H9 (cell line): Measurements from ENCODE around the gene VIM. TPM values are rescaled to one million over a fixed set of nuclear protein-coding genes. Genes with fewer than 3 reads are reported as not detected.

ENCODE experiments used
- DNase-seq: peaks from one replicate; pipeline ENCODE4 v3.0.0-alpha.2; 2017
- H2AFZ ChIP-seq: one replicate; pipeline ENCODE4 v1.6.1; 2013; ENCODE audit warnings: mild to moderate bottlenecking, low read length, control low read depth, moderate library complexity
- H2AK5ac ChIP-seq: 2 replicates; pipeline ENCODE4 v1.6.1; 2013; ENCODE audit warnings: low read length, control low read depth, mixed read lengths; ENCODE audit not compliant: insufficient read length
- H2BK120ac ChIP-seq: one replicate; pipeline ENCODE4 v1.6.1; 2013; ENCODE audit warnings: low read depth, mild to moderate bottlenecking, low read length, control low read depth, inconsistent platforms; ENCODE audit not compliant: poor library complexity, severe bottlenecking
- H2BK12ac ChIP-seq: 2 replicates; pipeline ENCODE4 v1.6.1; 2013; ENCODE audit warnings: low read length, control low read depth, mixed read lengths, low read depth; ENCODE audit not compliant: insufficient read length
- H2BK15ac ChIP-seq: 2 replicates; pipeline ENCODE4 v1.6.1; 2013; ENCODE audit warnings: low read depth, low read length, control low read depth
- H2BK20ac ChIP-seq: one replicate; pipeline ENCODE4 v1.6.1; 2013; ENCODE audit warnings: low read depth, mild to moderate bottlenecking, low read length, control low read depth, inconsistent platforms; ENCODE audit not compliant: poor library complexity, severe bottlenecking
- H2BK5ac ChIP-seq: 2 replicates; pipeline ENCODE4 v1.6.1; 2013; ENCODE audit warnings: low read length, control low read depth, mixed read lengths; ENCODE audit not compliant: insufficient read length
- H3K14ac ChIP-seq: 2 replicates; pipeline ENCODE4 v1.6.1; 2013; ENCODE audit warnings: low read length, control low read depth; ENCODE audit not compliant: insufficient read depth
- H3K18ac ChIP-seq: 2 replicates; pipeline ENCODE4 v1.6.1; 2013; ENCODE audit warnings: low read depth, mild to moderate bottlenecking, mixed read lengths, low read length, control low read depth; ENCODE audit not compliant: insufficient read length
- H3K23ac ChIP-seq: 2 replicates; pipeline ENCODE4 v1.6.1; 2013; ENCODE audit warnings: low read length, control low read depth, mixed read lengths, low read depth; ENCODE audit not compliant: insufficient read length
- H3K23me2 ChIP-seq: 2 replicates; pipeline ENCODE4 v1.6.1; 2013; ENCODE audit warnings: low read depth, mild to moderate bottlenecking, mixed read lengths, low read length, control low read depth; ENCODE audit not compliant: insufficient read length, poor library complexity, severe bottlenecking
- H3K27ac ChIP-seq: 2 replicates; pipeline ENCODE4 v1.5.1; 2013; ENCODE audit warnings: low read length, control low read depth, mixed read lengths, low read depth; ENCODE audit not compliant: insufficient read length
- H3K27me3 ChIP-seq: 2 replicates; pipeline ENCODE4 v1.6.1; 2013; ENCODE audit warnings: low read length, control low read depth, inconsistent platforms; ENCODE audit not compliant: insufficient read depth
- H3K4ac ChIP-seq: 2 replicates; pipeline ENCODE4 v1.6.1; 2013; ENCODE audit warnings: low read depth, mild to moderate bottlenecking, control low read depth, inconsistent platforms, low read length, moderate library complexity
- H3K4me1 ChIP-seq: 2 replicates; pipeline ENCODE4 v1.6.1; 2013; ENCODE audit warnings: low read length, control low read depth, inconsistent platforms; ENCODE audit not compliant: insufficient read depth
- H3K4me2 ChIP-seq: 2 replicates; pipeline ENCODE4 v1.6.1; 2013; ENCODE audit warnings: low read length, control low read depth, mixed read lengths; ENCODE audit not compliant: insufficient read length, insufficient read depth
- H3K56ac ChIP-seq: 2 replicates; pipeline ENCODE4 v1.6.1; 2013; ENCODE audit warnings: low read depth, mild to moderate bottlenecking, mixed read lengths, low read length, control low read depth; ENCODE audit not compliant: insufficient read length
- H3K79me1 ChIP-seq: 2 replicates; pipeline ENCODE4 v1.6.1; 2013; ENCODE audit warnings: low read depth, mild to moderate bottlenecking, moderate library complexity, low read length, control low read depth, inconsistent platforms; ENCODE audit not compliant: insufficient read depth, poor library complexity, severe bottlenecking
- H3K79me2 ChIP-seq: 2 replicates; pipeline ENCODE4 v1.6.1; 2013; ENCODE audit warnings: low read length, control low read depth, inconsistent platforms; ENCODE audit not compliant: insufficient read depth
- H3K9ac ChIP-seq: 2 replicates; pipeline ENCODE4 v1.6.1; 2013; ENCODE audit warnings: low read length, control low read depth, mixed read lengths; ENCODE audit not compliant: insufficient read length; ENCODE audit errors: extremely low read depth
- H3K9me3 ChIP-seq: one replicate; pipeline ENCODE4 v1.6.1; 2013; ENCODE audit warnings: low read depth, low read length, inconsistent platforms; ENCODE audit not compliant: control insufficient read depth
- H3T11ph ChIP-seq: one replicate; pipeline ENCODE4 v1.6.1; 2013; ENCODE audit warnings: mild to moderate bottlenecking, low read length, control low read depth, inconsistent platforms
- H4K20me1 ChIP-seq: one replicate; pipeline ENCODE4 v1.6.1; 2013; ENCODE audit not compliant: control insufficient read depth, insufficient read length, insufficient read depth
- H4K5ac ChIP-seq: 2 replicates; pipeline ENCODE4 v1.6.1; 2013; ENCODE audit warnings: low read depth, mild to moderate bottlenecking, mixed read lengths, low read length, control low read depth; ENCODE audit not compliant: insufficient read length
- H4K8ac ChIP-seq: replicated peaks from 2 replicates; pipeline ENCODE4 v1.6.1; 2013; ENCODE audit warnings: low read length, control low read depth, mixed read lengths, low read depth; ENCODE audit not compliant: insufficient read length
- H4K91ac ChIP-seq: 2 replicates; pipeline ENCODE4 v1.6.1; 2013; ENCODE audit warnings: low read depth, mild to moderate bottlenecking, moderate library complexity, mixed read lengths, low read length, control low read depth; ENCODE audit not compliant: insufficient read length
- H3K27ac Mint-ChIP-seq, 3 experiments: 2 replicates in 2 of 3; 3 replicates in 1 of 3; pipeline ENCODE4 v1.8.0; 2020 to 2021; ENCODE audit warnings: mixed read lengths in 3 of 3, mild to moderate bottlenecking in 1 of 3, moderate library complexity in 1 of 3
- H3K27me3 Mint-ChIP-seq: 2 replicates; pipeline ENCODE4 v1.8.0; 2021; ENCODE audit warnings: low read depth, mild to moderate bottlenecking, moderate library complexity, mixed read lengths
- H3K36me3 Mint-ChIP-seq, 3 experiments: 2 replicates in 2 of 3; 3 replicates in 1 of 3; pipeline ENCODE4 v1.8.0; 2020 to 2021; ENCODE audit warnings: low read depth in 3 of 3, mixed read lengths in 3 of 3; ENCODE audit not compliant: insufficient read depth in 1 of 3
- H3K4me1 Mint-ChIP-seq, 2 experiments: 2 replicates each; pipeline ENCODE4 v1.8.0; 2020; ENCODE audit warnings: mixed read lengths in 2 of 2
- H3K4me3 Mint-ChIP-seq, 2 experiments: 2 replicates in 1 of 2; 3 replicates in 1 of 2; pipeline ENCODE4 v1.8.0; 2020 to 2021; ENCODE audit warnings: mild to moderate bottlenecking in 2 of 2, mixed read lengths in 2 of 2, moderate library complexity in 1 of 2
- H3K9me3 Mint-ChIP-seq, 2 experiments: 2 replicates in 1 of 2; 3 replicates in 1 of 2; pipeline ENCODE4 v1.8.0; 2020; ENCODE audit warnings: mild to moderate bottlenecking in 2 of 2, mixed read lengths in 2 of 2, moderate library complexity in 1 of 2
- WGBS: extraction: QIAGEN DNeasy Blood & Tissue Kit; methylation state at CpG from one replicate; pipeline ENCODE4 v1.1.7; 2013; ENCODE audit warnings: missing lambda C conversion rate, low lambda C conversion rate, mixed read lengths; ENCODE audit not compliant: insufficient read length; ENCODE audit errors: extremely low coverage; 5-methylcytosine and 5-hydroxymethylcytosine counted together
- total RNA-seq: library from RNA; stranded (reverse); gene quantifications from 2 replicates; pipeline ENCODE4 v1.2.1, GENCODE V29; 2021
- TF ChIP-seq, protein P1 (sequence below): fragments of 200-600 bp; sonication (generic); conservative IDR thresholded peaks from 3 replicates; pipeline ENCODE4 v1.8.0; 2021; ENCODE audit warnings: antibody characterized with exemption, mild to moderate bottlenecking

The VIM gene
- total RNA-seq, 1 experiment from 2014 or later: 232 TPM

DNA sequence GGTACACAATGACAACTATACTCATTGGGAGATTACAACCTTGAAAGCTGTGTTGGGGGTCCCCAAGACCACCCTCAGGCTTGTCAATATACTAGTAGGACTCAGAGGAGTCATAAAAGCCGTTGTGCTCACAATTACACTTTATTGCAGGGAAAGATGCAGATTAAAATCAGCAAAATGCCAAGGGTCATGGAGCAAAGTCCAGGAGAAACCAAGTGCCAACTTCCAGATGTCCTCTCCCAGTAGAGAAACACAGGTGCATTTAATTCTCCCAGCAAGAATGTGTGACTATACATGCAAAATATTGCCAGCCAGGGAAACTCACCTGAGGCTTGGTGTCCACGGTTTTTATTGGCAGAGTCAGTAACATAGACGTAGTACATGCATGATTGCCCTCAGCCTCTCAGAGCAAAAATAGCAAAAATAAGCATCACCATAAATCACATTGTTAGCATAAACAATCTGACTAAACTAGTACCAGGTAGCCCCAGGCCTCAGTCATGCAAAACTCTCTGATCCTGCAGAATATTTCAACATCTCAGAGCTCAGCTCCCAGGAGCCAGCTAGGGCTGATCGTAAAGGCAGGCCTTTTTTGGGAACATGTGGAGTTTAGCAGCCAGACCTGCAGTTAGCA lies 50.7 kb downstream of the VIM start:
- peaks cover 18 to 38% (median 19%) of the 10 kb centered on the region in 3 experiments for H3K36me3 Mint-ChIP-seq
- DNase-seq: no peak
- no peaks in the 10 kb centered on the region for H3K4me1 Mint-ChIP-seq
- H2BK120ac ChIP-seq: no peak overlapping the region
- no peak overlapping the region for H3K18ac ChIP-seq
- no peak overlapping the region for H2BK12ac ChIP-seq
- H3K14ac ChIP-seq: no peak overlapping the region
- H3K56ac ChIP-seq: no peak overlapping the region
- no peaks in the 10 kb centered on the region for H3K23me2 ChIP-seq
- H3K27ac Mint-ChIP-seq: no peak overlapping the region
- H3K4me1 ChIP-seq: no peaks in the 10 kb centered on the region
- TF ChIP-seq, protein P1, sequence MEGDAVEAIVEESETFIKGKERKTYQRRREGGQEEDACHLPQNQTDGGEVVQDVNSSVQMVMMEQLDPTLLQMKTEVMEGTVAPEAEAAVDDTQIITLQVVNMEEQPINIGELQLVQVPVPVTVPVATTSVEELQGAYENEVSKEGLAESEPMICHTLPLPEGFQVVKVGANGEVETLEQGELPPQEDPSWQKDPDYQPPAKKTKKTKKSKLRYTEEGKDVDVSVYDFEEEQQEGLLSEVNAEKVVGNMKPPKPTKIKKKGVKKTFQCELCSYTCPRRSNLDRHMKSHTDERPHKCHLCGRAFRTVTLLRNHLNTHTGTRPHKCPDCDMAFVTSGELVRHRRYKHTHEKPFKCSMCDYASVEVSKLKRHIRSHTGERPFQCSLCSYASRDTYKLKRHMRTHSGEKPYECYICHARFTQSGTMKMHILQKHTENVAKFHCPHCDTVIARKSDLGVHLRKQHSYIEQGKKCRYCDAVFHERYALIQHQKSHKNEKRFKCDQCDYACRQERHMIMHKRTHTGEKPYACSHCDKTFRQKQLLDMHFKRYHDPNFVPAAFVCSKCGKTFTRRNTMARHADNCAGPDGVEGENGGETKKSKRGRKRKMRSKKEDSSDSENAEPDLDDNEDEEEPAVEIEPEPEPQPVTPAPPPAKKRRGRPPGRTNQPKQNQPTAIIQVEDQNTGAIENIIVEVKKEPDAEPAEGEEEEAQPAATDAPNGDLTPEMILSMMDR: no peak
- no peak overlapping the region for H3K4me2 ChIP-seq
- no peak overlapping the region for H2BK20ac ChIP-seq
- H4K91ac ChIP-seq: no peak overlapping the region
- H2BK15ac ChIP-seq: no peak overlapping the region
- H4K20me1 ChIP-seq: no peaks in the 10 kb centered on the region
- H3K9me3 ChIP-seq: no peaks in the 10 kb centered on the region
- H3K9me3 Mint-ChIP-seq: peaks cover 54 to 56% of the 10 kb centered on the region in 2 experiments
- no CpG with 5 or more reads among the region's 4 CpGs for WGBS
- no peaks in the 10 kb centered on the region for H3K27me3 ChIP-seq
- no peak overlapping the region for H3K9ac ChIP-seq
- no peak overlapping the region for H3K23ac ChIP-seq
- H3K4me3 Mint-ChIP-seq: no peak overlapping the region
- no peaks in the 10 kb centered on the region for H3K79me2 ChIP-seq
- no peak overlapping the region for H3K4ac ChIP-seq
- H3K79me1 ChIP-seq: no peaks in the 10 kb centered on the region
- H2BK5ac ChIP-seq: no peak overlapping the region
- H3K27ac ChIP-seq: no peak overlapping the region
- H3T11ph ChIP-seq: no peak overlapping the region
- H2AFZ ChIP-seq: no peak overlapping the region
- peaks cover 2% of the 10 kb centered on the region; the same call in 1 of the 2 replicates for H3K27me3 Mint-ChIP-seq
- H2AK5ac ChIP-seq: no peak overlapping the region
- no peak overlapping the region for H4K5ac ChIP-seq
- H4K8ac ChIP-seq: no peak overlapping the region
